ENCODE results near the gene IGFBP6. TPM values are rescaled to one million over a fixed set of nuclear protein-coding genes. Genes with fewer than 3 reads are reported as not detected.

Gene IGFBP6
- total RNA-seq, 1 experiment from 2014 or later = 4.2 TPM

DNA sequence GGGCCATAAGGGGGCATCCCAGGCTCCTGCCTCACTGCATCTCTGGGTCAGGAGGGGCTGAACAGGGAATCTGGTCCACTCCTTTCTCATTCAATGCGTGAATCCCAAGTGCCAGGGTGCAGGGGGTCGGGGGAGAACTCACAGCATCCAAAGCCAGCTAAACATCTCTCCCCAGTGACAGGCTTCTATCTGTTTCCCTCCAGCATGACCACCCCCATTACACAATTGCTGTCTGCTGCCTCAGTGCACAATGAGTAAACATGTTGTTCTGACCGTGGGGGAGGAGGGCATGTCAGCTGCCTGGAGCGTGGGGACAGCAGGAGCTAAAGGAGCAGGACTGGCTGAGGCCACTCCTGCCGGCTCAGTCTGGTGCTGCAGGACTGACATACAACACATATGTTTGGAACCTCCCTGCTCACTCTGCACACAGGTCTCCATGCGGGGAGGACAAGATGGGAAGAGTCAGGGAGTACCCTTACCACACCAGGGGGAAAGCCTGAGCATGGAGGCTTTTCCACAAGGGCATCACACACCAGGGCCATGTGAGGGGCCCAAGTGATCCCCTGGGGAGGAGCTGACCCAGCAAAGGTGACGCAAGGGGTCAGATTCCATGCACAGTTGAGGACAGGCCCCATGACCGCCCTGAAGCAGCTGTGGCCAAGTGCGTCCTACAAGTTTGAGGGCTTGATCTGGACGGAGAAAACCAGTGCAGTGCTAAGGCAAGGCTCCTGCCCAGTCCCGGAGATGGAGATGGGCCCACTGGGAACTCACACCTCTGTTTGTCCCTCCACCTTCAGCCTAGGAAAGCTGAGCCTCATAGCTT lies 46.2 kb upstream of the IGFBP6 start:
- H3K27me3 Mint-ChIP-seq (ENCODE audit: low read depth) = peaks cover 16% of the 10 kb centered on the region
- Histone ChIP-seq H2BK15ac (ENCODE audit: low read depth, low read length) (no peak overlapping the region), H3K23me2 (ENCODE audit: insufficient read length, low read depth, low read length, poor library complexity, severe bottlenecking) (peaks cover 15% of the 10 kb centered on the region), H2BK12ac (ENCODE audit: insufficient read length, low read depth, low read length) (no peak overlapping the region), H2BK120ac (ENCODE audit: low read depth, low read length, poor library complexity, severe bottlenecking) (no peak overlapping the region), H3K27ac (ENCODE audit: insufficient read length, low read depth, low read length) (no peak overlapping the region), H3K79me1 (ENCODE audit: insufficient read depth, low read depth, low read length, poor library complexity, severe bottlenecking) (no peaks in the 10 kb centered on the region), H3K4me2 (ENCODE audit: insufficient read depth, insufficient read length, low read length) (peak overlapping the region; percentile 46), H3K18ac (ENCODE audit: insufficient read length, low read depth, low read length) (no peak overlapping the region), H3K4ac (ENCODE audit: low read depth, low read length) (no peak overlapping the region), H3T11ph (ENCODE audit: low read length) (no peak overlapping the region), H2AK5ac (ENCODE audit: insufficient read length, low read length) (no peak overlapping the region), H4K8ac (replicated peaks; ENCODE audit: insufficient read length, low read depth, low read length) (no peak overlapping the region), H2AFZ (ENCODE audit: low read length) (no peak overlapping the region), H3K9ac (ENCODE audit: extremely low read depth, insufficient read length, low read length) (no peak overlapping the region), H3K27me3 (ENCODE audit: insufficient read depth, low read length) (no peaks in the 10 kb centered on the region), H3K23ac (ENCODE audit: insufficient read length, low read depth, low read length) (no peak overlapping the region), H3K9me3 (ENCODE audit: control insufficient read depth, low read depth, low read length) (no peaks in the 10 kb centered on the region), H4K91ac (ENCODE audit: insufficient read length, low read depth, low read length) (no peak overlapping the region), H3K14ac (ENCODE audit: insufficient read depth, low read length) (no peak overlapping the region), H3K79me2 (ENCODE audit: insufficient read depth, low read length) (no peaks in the 10 kb centered on the region; the same call in 1 of the 2 replicates), H4K20me1 (ENCODE audit: control insufficient read depth, insufficient read depth, insufficient read length) (no peaks in the 10 kb centered on the region), H3K4me1 (ENCODE audit: insufficient read depth, low read length) (peaks cover 25% of the 10 kb centered on the region; the same call in 1 of the 2 replicates), H4K5ac (ENCODE audit: insufficient read length, low read depth, low read length) (no peak overlapping the region), H2BK20ac (ENCODE audit: low read depth, low read length, poor library complexity, severe bottlenecking) (no peak overlapping the region), H2BK5ac (ENCODE audit: insufficient read length, low read length) (no peak overlapping the region), H3K56ac (ENCODE audit: insufficient read length, low read depth, low read length) (no peak overlapping the region)
- no CpG with 5 or more reads among the region's 11 CpGs for WGBS (ENCODE audit: extremely low coverage, insufficient read length, low lambda C conversion rate)
- peak overlapping the region in 1 of 2 experiments; percentile 69; a peak in 3 of 5 replicates for H3K4me3 Mint-ChIP-seq
- H3K27ac Mint-ChIP-seq = no peak overlapping the region
- TF ChIP-seq, protein P1, sequence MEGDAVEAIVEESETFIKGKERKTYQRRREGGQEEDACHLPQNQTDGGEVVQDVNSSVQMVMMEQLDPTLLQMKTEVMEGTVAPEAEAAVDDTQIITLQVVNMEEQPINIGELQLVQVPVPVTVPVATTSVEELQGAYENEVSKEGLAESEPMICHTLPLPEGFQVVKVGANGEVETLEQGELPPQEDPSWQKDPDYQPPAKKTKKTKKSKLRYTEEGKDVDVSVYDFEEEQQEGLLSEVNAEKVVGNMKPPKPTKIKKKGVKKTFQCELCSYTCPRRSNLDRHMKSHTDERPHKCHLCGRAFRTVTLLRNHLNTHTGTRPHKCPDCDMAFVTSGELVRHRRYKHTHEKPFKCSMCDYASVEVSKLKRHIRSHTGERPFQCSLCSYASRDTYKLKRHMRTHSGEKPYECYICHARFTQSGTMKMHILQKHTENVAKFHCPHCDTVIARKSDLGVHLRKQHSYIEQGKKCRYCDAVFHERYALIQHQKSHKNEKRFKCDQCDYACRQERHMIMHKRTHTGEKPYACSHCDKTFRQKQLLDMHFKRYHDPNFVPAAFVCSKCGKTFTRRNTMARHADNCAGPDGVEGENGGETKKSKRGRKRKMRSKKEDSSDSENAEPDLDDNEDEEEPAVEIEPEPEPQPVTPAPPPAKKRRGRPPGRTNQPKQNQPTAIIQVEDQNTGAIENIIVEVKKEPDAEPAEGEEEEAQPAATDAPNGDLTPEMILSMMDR (conservative IDR thresholded peaks at IDR 0.05) = no peak
- H3K4me1 Mint-ChIP-seq = peaks cover 44 to 54% of the 10 kb centered on the region in 2 experiments
- H3K36me3 Mint-ChIP-seq (ENCODE audit: insufficient read depth in 1 of 3, low read depth in 3 of 3) = peaks cover 6 to 8% (median 7%) of the 10 kb centered on the region in 3 experiments; a peak in 5 of 7 replicates
- DNase-seq = no peak
- no peaks in the 10 kb centered on the region for H3K9me3 Mint-ChIP-seq
